OCI-LY3 (cell line): ENCODE data around the gene DUSP7.

ENCODE experiments used
- CTCF ChIP-seq: fragments of 200-600, 300-600 bp; sonication (generic); IDR thresholded peaks from 2 replicates; pipeline ENCODE4 v1.5.1; 2014; ENCODE audit warnings: antibody characterized with exemption, low read length, low read depth
- EZH2phosphoT487 ChIP-seq: fragments of 200-600 bp; shearing (Covaris generic); IDR thresholded peaks from 2 replicates; pipeline ENCODE4 v1.6.1; 2018; ENCODE audit warnings: antibody characterized with exemption, mixed run types, low read depth

GRCh38 chr3:52065264-52065756 is 8.9 kb upstream of the DUSP7 start:
- TF ChIP-seq CTCF (no peak), EZH2phosphoT487 (no peak)
